OCI-LY7 (cell line): ENCODE results near the gene AGR2. TPM values are rescaled to one million over a fixed set of nuclear protein-coding genes. Genes with fewer than 3 reads are reported as not detected.

Experiments
- BruUV-seq: library from RNA; stranded (reverse); fragments of 400-500 nt; replicated peaks from 2 replicates; lab custom pipeline; 2021; lab: Mats Ljungman, UMichigan
- CTCF ChIA-PET: fragments of 300-600 bp; sonication (Branson Sonifier 250); formaldehyde crosslinking; loops from one replicate; lab custom pipeline; 2022; ENCODE audit warnings: antibody characterized with exemption; ENCODE audit not compliant: unreplicated experiment; lab: Charles Lee
- POLR2A ChIA-PET: fragments of 300-600 bp; sonication (Branson Sonifier 250); formaldehyde crosslinking; loops from one replicate; lab custom pipeline; 2022; ENCODE audit warnings: antibody characterized with exemption; lab: Charles Lee
- DNase-seq: peaks from one replicate; pipeline ENCODE4 v3.0.0-alpha.2; 2015; ENCODE audit warnings: low spot score
- H2AFZ ChIP-seq: fragments of 200-600 bp; sonication (generic), shearing (Covaris generic); 2 replicates; pipeline ENCODE4 v1.6.1; 2014; ENCODE audit warnings: mild to moderate bottlenecking, antibody characterized with exemption, low read length, moderate library complexity
- H3K27ac ChIP-seq: fragments of 200-600 bp; sonication (generic); 2 replicates; pipeline ENCODE4 v1.5.1; 2014; ENCODE audit warnings: mixed run types, low read depth, mild to moderate bottlenecking, moderate library complexity, low read length, inconsistent platforms; ENCODE audit not compliant: poor library complexity, severe bottlenecking
- H3K36me3 ChIP-seq: fragments of 200-600 bp; sonication (generic); 2 replicates; pipeline ENCODE4 v1.6.1; 2014; ENCODE audit warnings: mild to moderate bottlenecking, antibody characterized with exemption, low read length, moderate library complexity, mixed read lengths; ENCODE audit not compliant: insufficient read depth
- H3K4me1 ChIP-seq: fragments of 200-600 bp; sonication (generic); 2 replicates; pipeline ENCODE4 v1.5.1; 2014; ENCODE audit warnings: mild to moderate bottlenecking, low read length; ENCODE audit not compliant: insufficient read depth, poor library complexity, severe bottlenecking
- H3K4me2 ChIP-seq: fragments of 200-600 bp; sonication (generic); 2 replicates; pipeline ENCODE4 v1.6.1; 2014; ENCODE audit warnings: mild to moderate bottlenecking, low read length
- H3K4me3 ChIP-seq: fragments of 200-600 bp; sonication (generic); 2 replicates; pipeline ENCODE4 v1.5.1; 2014; ENCODE audit warnings: mild to moderate bottlenecking, low read depth, low read length; ENCODE audit not compliant: poor library complexity, severe bottlenecking
- H3K79me2 ChIP-seq: fragments of 200-600 bp; sonication (generic); 2 replicates; pipeline ENCODE4 v1.6.1; 2016; ENCODE audit warnings: low read depth, mild to moderate bottlenecking, low read length, moderate library complexity, mixed read lengths; ENCODE audit not compliant: insufficient read depth
- H3K9me2 ChIP-seq: fragments of 200-600 bp; sonication (generic); 2 replicates; pipeline ENCODE4 v1.6.1; 2016; ENCODE audit warnings: mild to moderate bottlenecking, low read length, mixed read lengths; ENCODE audit not compliant: insufficient read depth
- H3K9me3 ChIP-seq: fragments of 200-600 bp; sonication (generic); 2 replicates; pipeline ENCODE4 v1.6.1; 2014; ENCODE audit warnings: mild to moderate bottlenecking, mixed run types, low read length, mixed read lengths
- H4K20me1 ChIP-seq: fragments of 200-600 bp; sonication (generic); 2 replicates; pipeline ENCODE4 v1.6.1; 2014; ENCODE audit warnings: mild to moderate bottlenecking, antibody characterized with exemption, low read length, moderate library complexity, mixed read lengths; ENCODE audit not compliant: insufficient read depth
- CTCF ChIP-seq: fragments of 200-600 bp; sonication (generic); conservative IDR thresholded peaks from 2 replicates; pipeline ENCODE4 v1.5.1; 2014; ENCODE audit warnings: mild to moderate bottlenecking, antibody characterized with exemption, low read length, moderate library complexity, mixed read lengths
- EZH2phosphoT487 ChIP-seq: fragments of 200-600 bp; sonication (generic); IDR thresholded peaks from 2 replicates; pipeline ENCODE4 v1.6.1; 2018; ENCODE audit warnings: low read depth, borderline replicate concordance, mild to moderate bottlenecking, mixed run types, antibody characterized with exemption, low read length, moderate library complexity, mixed read lengths
- intact Hi-C: fragments of 100-400 bp; cut with micrococcal nuclease; formaldehyde crosslinking; loops from one replicate; pipeline ENCODE4 v1.10.0; 2022; ENCODE audit not compliant: unreplicated experiment
- total RNA-seq, 2 experiments: library from RNA; depleted of rRNA in 1 of 2; stranded (reverse); fragments of >200 nt in 1 of 2; shearing (Covaris generic) in 1 of 2; gene quantifications; 2 replicates each; pipeline ENCODE4 v1.2.3, GENCODE V29; 2014 to 2022

The AGR2 gene
- total RNA-seq, 2 experiments from 2014 or later, result not detected

- H3K79me2 ChIP-seq, result no peaks in the 10 kb centered on the region
- no peaks in the 10 kb centered on the region for H3K9me2 ChIP-seq
- CTCF ChIA-PET, result no interaction called here
- H2AFZ ChIP-seq, result no peak overlapping the region
- H3K27ac ChIP-seq, result no peak overlapping the region
- no peaks in the 10 kb centered on the region for H3K4me1 ChIP-seq
- intact Hi-C loops, result no loop called here
- no TSS peak for BruUV-seq
- no peak for TF ChIP-seq EZH2phosphoT487
- no peak for TF ChIP-seq CTCF
- DNase-seq, result no peak
- H3K4me2 ChIP-seq, result no peak overlapping the region
- H3K9me3 ChIP-seq, result no peaks in the 10 kb centered on the region
- no peak overlapping the region for H3K4me3 ChIP-seq
- H3K36me3 ChIP-seq, result no peaks in the 10 kb centered on the region
- no peaks in the 10 kb centered on the region for H4K20me1 ChIP-seq
- POLR2A ChIA-PET, result interaction anchor here (1.0 kb wide), 1 partner anchor 39 kb away, joined by 3 read pairs; no protein-coding TSS in a partner anchor
Observed at GRCh38 chr7:16847381-16847860, 42.6 kb upstream of the AGR2 start.

- Histone ChIP-seq H3K79me2 (no peaks in the 10 kb centered on the region), H3K4me1 (no peaks in the 10 kb centered on the region), H3K9me3 (no peaks in the 10 kb centered on the region), H4K20me1 (no peaks in the 10 kb centered on the region), H3K9me2 (no peaks in the 10 kb centered on the region), H3K36me3 (no peaks in the 10 kb centered on the region), H3K4me3 (no peak overlapping the region), H3K4me2 (no peak overlapping the region), H3K27ac (no peak overlapping the region), H2AFZ (no peak overlapping the region)
- intact Hi-C loops, result no loop called here
- ChIA-PET POLR2A (no interaction called here), CTCF (no interaction called here)
- no peak for TF ChIP-seq CTCF
- TF ChIP-seq EZH2phosphoT487, result no peak
- DNase-seq, result no peak
- BruUV-seq, result no TSS peak
Observed at GRCh38 chr7:16846601-16847165, 41.9 kb upstream of the AGR2 start.

GRCh38 chr7:16845746-16846145, 40.9 kb upstream of the AGR2 start:
- ChIA-PET CTCF (no interaction called here), POLR2A (no interaction called here)
- Histone ChIP-seq H3K9me3 (no peaks in the 10 kb centered on the region), H3K4me1 (no peaks in the 10 kb centered on the region), H3K27ac (no peak overlapping the region), H3K4me3 (no peak overlapping the region), H3K9me2 (no peaks in the 10 kb centered on the region), H3K4me2 (no peak overlapping the region), H3K79me2 (no peaks in the 10 kb centered on the region), H3K36me3 (no peaks in the 10 kb centered on the region), H4K20me1 (no peaks in the 10 kb centered on the region), H2AFZ (no peak overlapping the region)
- no TSS peak for BruUV-seq
- no peak for TF ChIP-seq CTCF
- no peak for TF ChIP-seq EZH2phosphoT487
- intact Hi-C loops, result no loop called here
- DNase-seq, result no peak
